GM06990 (cell line): ENCODE measurements around the gene PATZ1.
"Not testable (repeated sequence)": the region's sequence is repeated elsewhere in the genome, so short reads cannot be mapped to it uniquely, and the experiment has no call there.

ENCODE experiments used
- DNase-seq: peaks from one replicate; pipeline ENCODE4 v3.0.0-alpha.2; 2011; ENCODE audit not compliant: insufficient read length; ENCODE audit errors: extremely low read depth
- H3K27me3 ChIP-seq: replicated peaks from 2 replicates; pipeline ENCODE4 v1.6.0; 2011; ENCODE audit warnings: low read length; ENCODE audit not compliant: control insufficient read depth, insufficient read depth
- H3K36me3 ChIP-seq: 2 replicates; pipeline ENCODE4 v1.5.1; 2011; ENCODE audit warnings: low read length; ENCODE audit not compliant: control insufficient read depth, insufficient read depth
- H3K4me3 ChIP-seq: replicated peaks from 2 replicates; pipeline ENCODE4 v1.5.1; 2011; ENCODE audit warnings: low read depth, mild to moderate bottlenecking, control low read depth, low read length
- CTCF ChIP-seq: IDR thresholded peaks from 2 replicates; pipeline ENCODE4 v1.5.1; 2011; ENCODE audit warnings: low read length, control low read depth, mild to moderate bottlenecking, inconsistent platforms; ENCODE audit not compliant: insufficient read depth, poor library complexity, severe bottlenecking

The PATZ1 gene

GRCh38 chr22:31346255-31346732 is at the start of gene PATZ1:
PATZ1 (minus strand) TSS chr22:31346346; CDS start chr22:31345602, 744 bp downstream.
- Histone ChIP-seq H3K36me3 (peaks cover 10% of the 10 kb centered on the region), H3K27me3 (no peaks in the 10 kb centered on the region), H3K4me3 (peak within 1 kb of the TSS; percentile 77)
- TF ChIP-seq CTCF: no peak
- DNase-seq: peak; percentile 85

GRCh38 chr22:31394326-31394725 is 48.2 kb upstream of the PATZ1 start:
- H3K36me3 ChIP-seq: no peaks in the 10 kb centered on the region
- H3K27me3 ChIP-seq: no peaks in the 10 kb centered on the region
- H3K4me3 ChIP-seq: no peak overlapping the region
- TF ChIP-seq CTCF: no peak
- DNase-seq: no peak

GRCh38 chr22:31393893-31394292 is 47.7 kb upstream of the PATZ1 start:
- H3K27me3 ChIP-seq: no peaks in the 10 kb centered on the region
- H3K4me3 ChIP-seq: no peak overlapping the region
- no peaks in the 10 kb centered on the region for H3K36me3 ChIP-seq
- no peak for TF ChIP-seq CTCF
- DNase-seq: no peak

- not testable (repeated sequence) for DNase-seq, H3K36me3 ChIP-seq, H3K4me3 ChIP-seq, H3K27me3 ChIP-seq
Measured at GRCh38 chr22:31378651-31379050, 32.5 kb upstream of the PATZ1 start.

GRCh38 chr22:31378123-31378522 is 32.0 kb upstream of the PATZ1 start:
- H3K27me3 ChIP-seq: no peaks in the 10 kb centered on the region
- TF ChIP-seq CTCF: no peak
- no peaks in the 10 kb centered on the region for H3K36me3 ChIP-seq
- DNase-seq: no peak
- H3K4me3 ChIP-seq: no peak overlapping the region

- DNase-seq: no peak
- no peak for TF ChIP-seq CTCF
Measured at GRCh38 chr22:31377612-31378011, 31.5 kb upstream of the PATZ1 start.

More at GRCh38 chr22:31377612-31378011, 31.5 kb upstream of the PATZ1 start:
- Histone ChIP-seq H3K36me3 (no peaks in the 10 kb centered on the region), H3K4me3 (no peak overlapping the region), H3K27me3 (no peaks in the 10 kb centered on the region)
